ENCODE results near the gene ABI1.
"Not testable (repeated sequence)": the region's sequence is repeated elsewhere in the genome, so short reads cannot be mapped to it uniquely, and the experiment has no call there.

Gene ABI1

DNA sequence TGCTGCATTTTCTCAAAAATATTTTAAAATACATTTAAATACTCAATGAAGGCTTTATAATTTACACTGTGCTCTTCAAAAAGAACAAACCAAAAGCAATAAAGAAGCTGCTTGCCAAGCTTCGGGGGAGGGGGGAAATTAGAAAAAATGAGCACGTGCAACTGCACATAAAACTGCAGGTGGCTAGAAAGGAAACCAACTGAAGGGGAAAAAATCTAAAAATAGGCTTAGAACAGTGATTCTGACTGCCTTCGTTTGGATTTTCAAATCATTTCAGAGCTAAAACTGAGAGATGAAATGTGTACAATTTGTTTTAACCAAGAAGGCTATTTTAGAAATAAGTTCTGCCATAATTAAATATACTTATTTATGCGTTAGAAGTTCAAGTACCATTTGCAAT lies 61.4 kb downstream of the ABI1 start:
- TF ChIP-seq, protein P1, sequence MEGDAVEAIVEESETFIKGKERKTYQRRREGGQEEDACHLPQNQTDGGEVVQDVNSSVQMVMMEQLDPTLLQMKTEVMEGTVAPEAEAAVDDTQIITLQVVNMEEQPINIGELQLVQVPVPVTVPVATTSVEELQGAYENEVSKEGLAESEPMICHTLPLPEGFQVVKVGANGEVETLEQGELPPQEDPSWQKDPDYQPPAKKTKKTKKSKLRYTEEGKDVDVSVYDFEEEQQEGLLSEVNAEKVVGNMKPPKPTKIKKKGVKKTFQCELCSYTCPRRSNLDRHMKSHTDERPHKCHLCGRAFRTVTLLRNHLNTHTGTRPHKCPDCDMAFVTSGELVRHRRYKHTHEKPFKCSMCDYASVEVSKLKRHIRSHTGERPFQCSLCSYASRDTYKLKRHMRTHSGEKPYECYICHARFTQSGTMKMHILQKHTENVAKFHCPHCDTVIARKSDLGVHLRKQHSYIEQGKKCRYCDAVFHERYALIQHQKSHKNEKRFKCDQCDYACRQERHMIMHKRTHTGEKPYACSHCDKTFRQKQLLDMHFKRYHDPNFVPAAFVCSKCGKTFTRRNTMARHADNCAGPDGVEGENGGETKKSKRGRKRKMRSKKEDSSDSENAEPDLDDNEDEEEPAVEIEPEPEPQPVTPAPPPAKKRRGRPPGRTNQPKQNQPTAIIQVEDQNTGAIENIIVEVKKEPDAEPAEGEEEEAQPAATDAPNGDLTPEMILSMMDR (IDR thresholded peaks at IDR 0.05; ENCODE audit: low read depth, low read length): no peak
- Histone ChIP-seq H3K36me3 (no peaks in the 10 kb centered on the region), H3K27me3 (no peaks in the 10 kb centered on the region), H3K4me1 (no peaks in the 10 kb centered on the region), H3K4me3 (ENCODE audit: low read depth, low read length) (no peak overlapping the region), H3K9me3 (no peaks in the 10 kb centered on the region)
- DNase-seq: no peak

DNA sequence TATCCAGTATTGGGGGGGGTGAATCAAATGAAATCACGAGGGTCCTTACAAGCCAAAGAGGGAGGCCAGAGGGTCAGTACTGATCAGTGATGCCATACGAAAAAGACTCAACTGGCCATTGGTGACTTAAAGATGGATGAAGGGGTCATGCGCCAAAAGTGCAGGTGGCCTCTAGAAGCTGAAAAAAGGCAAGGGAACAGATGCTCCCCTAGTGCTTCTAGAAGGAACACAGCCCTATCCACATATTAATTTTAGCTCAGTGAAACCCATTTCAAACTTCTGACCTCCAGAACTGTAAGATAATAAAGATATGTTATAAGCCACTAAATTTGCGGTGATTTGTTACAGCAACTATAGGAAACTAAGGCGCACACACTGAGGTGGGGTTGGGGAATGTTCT lies 62.5 kb downstream of the ABI1 start:
- Histone ChIP-seq H3K4me1 (no peaks in the 10 kb centered on the region), H3K4me3 (ENCODE audit: low read depth, low read length) (no peak overlapping the region), H3K9me3 (no peaks in the 10 kb centered on the region), H3K27me3 (no peaks in the 10 kb centered on the region), H3K36me3 (no peaks in the 10 kb centered on the region)
- no peak for DNase-seq
- TF ChIP-seq, protein P1 (IDR thresholded peaks at IDR 0.05; ENCODE audit: low read depth, low read length): no peak

DNA sequence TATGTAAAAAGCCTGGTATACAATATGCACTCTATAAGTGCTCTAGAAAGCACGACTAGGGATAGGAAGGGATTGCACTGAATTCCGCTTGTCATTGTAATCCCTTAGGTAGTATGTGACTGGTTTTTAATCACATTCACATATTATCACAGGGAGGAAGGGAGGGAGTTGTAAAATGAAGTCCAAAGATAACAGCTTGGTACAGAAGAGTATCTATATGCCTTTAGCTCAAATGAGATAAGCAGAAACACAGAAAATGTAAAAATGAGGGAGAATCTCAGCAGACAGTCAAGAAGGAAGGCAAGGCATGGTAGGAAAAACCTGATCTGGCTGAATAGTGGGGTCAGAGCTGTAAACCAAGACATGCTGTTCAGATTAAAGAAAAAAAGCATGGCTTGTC lies 63.4 kb downstream of the ABI1 start:
- H3K36me3 ChIP-seq: no peaks in the 10 kb centered on the region
- DNase-seq: no peak
- H3K4me1 ChIP-seq: no peaks in the 10 kb centered on the region
- H3K27me3 ChIP-seq: no peaks in the 10 kb centered on the region
- H3K4me3 ChIP-seq (ENCODE audit: low read depth, low read length): no peak overlapping the region
- no peaks in the 10 kb centered on the region for H3K9me3 ChIP-seq
- TF ChIP-seq, protein P1 (IDR thresholded peaks at IDR 0.05; ENCODE audit: low read depth, low read length): no peak

DNA sequence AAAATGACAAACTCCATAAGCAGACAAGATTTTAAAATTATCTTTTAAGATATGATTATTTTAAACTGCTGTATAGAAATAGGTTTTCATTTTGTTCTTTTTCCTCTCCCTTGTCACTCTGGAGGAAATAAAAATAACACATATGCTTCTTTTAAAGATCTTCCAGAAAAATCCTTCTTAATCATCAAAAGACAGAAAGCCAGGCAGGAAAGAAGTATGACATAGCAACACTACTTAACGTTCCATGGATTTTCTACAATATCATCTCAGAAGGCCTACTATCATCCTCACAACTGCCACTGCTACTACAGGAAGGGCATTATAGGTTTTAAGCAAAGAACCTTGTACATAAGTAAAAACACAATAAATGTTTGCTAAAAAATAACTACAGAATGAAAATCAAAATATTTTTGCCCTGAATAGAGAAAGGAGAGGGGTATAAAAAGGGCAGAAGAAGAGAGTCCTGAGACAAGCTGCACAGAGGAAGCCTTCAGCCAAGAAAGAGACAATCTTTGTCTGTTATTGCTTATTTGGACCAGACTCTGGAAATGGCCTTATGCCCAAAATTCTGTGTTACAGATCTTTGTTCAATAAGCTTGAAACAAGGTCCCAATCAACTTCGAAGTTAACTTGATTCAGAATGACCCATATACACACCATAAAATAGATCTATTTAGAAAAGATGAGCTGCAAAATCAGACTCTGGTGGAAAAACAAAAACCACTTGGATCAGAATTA lies 67.8 kb downstream of the ABI1 start:
- TF ChIP-seq, protein P1 (IDR thresholded peaks at IDR 0.05; ENCODE audit: low read depth, low read length): no peak
- Histone ChIP-seq H3K4me1 (no peaks in the 10 kb centered on the region), H3K27me3 (no peaks in the 10 kb centered on the region), H3K9me3 (no peaks in the 10 kb centered on the region; the same call in 1 of the 2 replicates), H3K4me3 (ENCODE audit: low read depth, low read length) (no peak overlapping the region), H3K36me3 (no peaks in the 10 kb centered on the region)
- DNase-seq: no peak

DNA sequence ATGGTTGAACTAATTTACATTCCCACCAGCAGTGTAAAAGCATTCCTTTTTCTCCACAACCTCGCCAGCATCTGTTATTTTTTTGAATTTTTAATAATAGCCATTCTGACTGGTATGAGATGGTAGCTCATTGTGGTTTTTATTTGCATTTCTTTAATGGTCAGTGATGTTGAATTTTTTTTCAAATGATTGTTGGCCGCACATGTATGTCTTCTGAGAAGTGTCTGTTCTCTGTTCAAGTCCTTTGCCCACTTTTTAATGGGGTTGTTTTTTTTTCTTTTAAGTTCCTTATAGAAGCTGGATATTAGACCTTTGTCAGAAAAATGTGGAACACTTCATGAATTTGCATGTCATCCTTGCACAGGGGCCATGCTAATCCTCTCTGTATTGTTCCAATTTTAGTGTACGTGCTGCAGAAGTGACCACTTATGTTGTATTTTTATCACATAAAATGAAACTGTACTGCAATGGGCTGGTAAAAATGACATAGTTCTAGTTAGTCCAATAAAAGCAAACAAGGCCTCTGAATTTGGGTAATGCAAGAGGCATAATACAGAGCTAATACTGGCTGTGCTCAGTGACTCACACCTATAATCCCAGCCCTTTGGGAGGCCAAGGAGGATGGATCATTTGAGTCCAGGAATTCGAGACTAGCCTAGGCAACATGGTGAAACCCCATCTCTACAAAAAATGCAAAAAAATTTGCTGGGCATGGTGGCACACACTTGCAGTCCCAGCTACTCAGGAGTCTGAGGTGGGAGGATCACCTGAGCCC lies 70.3 kb downstream of the ABI1 start:
- DNase-seq: no peak

DNA sequence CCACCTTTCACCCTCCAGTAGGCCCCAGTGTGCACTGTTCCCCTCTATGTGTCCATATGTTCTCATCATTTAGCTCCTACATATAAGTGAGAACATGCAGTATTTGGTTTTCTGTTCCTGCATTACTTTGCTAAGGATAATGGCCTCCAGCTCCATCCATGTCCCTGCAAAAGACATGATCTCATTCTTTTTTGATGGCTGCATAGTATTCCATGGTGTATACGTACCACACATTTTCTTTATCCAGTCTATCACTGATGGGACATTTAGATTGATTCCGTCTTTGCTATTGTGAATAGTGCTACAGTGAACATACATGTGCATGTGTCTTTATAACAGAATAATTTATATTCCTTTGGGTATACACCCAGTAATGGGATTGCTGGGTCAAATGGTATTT lies 71.0 kb downstream of the ABI1 start:
- not testable (repeated sequence) for H3K36me3 ChIP-seq, H3K9me3 ChIP-seq, DNase-seq

More for the DNA sequence above, 70.3 kb downstream of the ABI1 start:
- Histone ChIP-seq H3K9me3 (no peaks in the 10 kb centered on the region; the same call in 1 of the 2 replicates), H3K4me3 (ENCODE audit: low read depth, low read length) (no peak overlapping the region), H3K27me3 (no peaks in the 10 kb centered on the region), H3K36me3 (no peaks in the 10 kb centered on the region), H3K4me1 (no peaks in the 10 kb centered on the region)
- TF ChIP-seq, protein P1 (IDR thresholded peaks at IDR 0.05; ENCODE audit: low read depth, low read length): no peak

More for the DNA sequence above, 71.0 kb downstream of the ABI1 start:
- not testable (repeated sequence) for H3K4me1 ChIP-seq; H3K4me3 ChIP-seq (ENCODE audit: low read depth, low read length); H3K27me3 ChIP-seq

Measured in BE2C (cell line).